Measurements from ENCODE around the gene PLPPR1.

GRCh38 chr9:101226803-101227202 lies 198.3 kb downstream of the PLPPR1 start:
- TF ChIP-seq CTCF (IDR thresholded peaks at IDR 0.05; ENCODE audit: extremely low read depth in 1 of 2, insufficient read depth in 1 of 2, low read depth in 1 of 2, low read length in 2 of 2) (no peak), POLR2AphosphoS5 (IDR thresholded peaks at IDR 0.05; ENCODE audit: insufficient read depth, low read depth, low read length) (no peak), JUN (IDR thresholded peaks at IDR 0.05; ENCODE audit: borderline replicate concordance, insufficient read depth, insufficient read length, low read depth) (no peak), POLR2A (IDR thresholded peaks at IDR 0.05; ENCODE audit: low read depth, low read length) (no peak), EZH2 (IDR thresholded peaks at IDR 0.05; ENCODE audit: borderline replicate concordance, low read depth, low read length, severe bottlenecking) (no peak), MAX (IDR thresholded peaks at IDR 0.05; ENCODE audit: insufficient read depth, insufficient read length) (no peak)
